Measurements from ENCODE around the gene GALNT11.

GALNT11 gene

DNA sequence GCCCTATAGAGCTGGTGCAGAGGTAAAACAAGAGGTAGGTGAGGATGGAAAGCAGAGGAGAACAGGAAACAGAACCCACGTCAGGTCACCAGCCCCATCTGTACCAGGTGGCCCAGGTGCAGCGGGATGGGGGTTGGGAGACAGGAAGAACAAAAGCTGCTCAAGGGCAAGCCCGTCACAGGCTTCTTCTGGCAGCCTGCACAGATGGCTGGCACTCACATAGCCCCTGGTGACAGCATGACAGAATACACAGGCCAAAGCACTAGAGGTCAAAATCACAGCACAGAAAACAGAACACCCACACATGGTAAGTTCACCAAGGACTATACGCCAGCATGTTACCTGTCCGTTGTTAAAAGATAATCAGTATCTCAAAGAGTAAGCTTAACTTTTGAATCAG is 126.8 kb downstream of the GALNT11 start:
- DNase-seq (ENCODE audit: low read depth), result no peak

GRCh38 chr7:152158801-152159587 is 133.5 kb downstream of the GALNT11 start:
- no peak for DNase-seq (ENCODE audit: low read depth)

DNA sequence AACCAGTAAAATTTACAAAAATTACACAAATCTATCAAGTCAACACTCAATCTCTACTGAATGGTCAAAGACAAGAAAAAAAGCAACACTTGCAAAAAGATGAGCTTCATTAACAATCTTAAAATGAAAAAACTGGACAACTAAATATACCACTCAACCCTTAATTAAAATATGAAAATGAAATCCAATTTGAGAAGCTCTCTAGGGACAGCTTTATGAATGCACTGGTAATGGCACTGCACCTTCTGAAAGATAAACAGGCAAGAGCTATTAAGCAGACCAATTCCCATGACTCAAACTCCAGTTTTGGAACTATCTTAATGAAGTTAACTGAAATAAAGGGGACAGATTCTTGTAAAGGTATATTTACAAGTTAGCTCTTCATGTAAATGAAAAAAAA is 135.7 kb downstream of the GALNT11 start:
- DNase-seq (ENCODE audit: low read depth), result no peak

GRCh38 chr7:152162287-152162686 is 136.8 kb downstream of the GALNT11 start:
- no peak for DNase-seq (ENCODE audit: low read depth)

Data from stimulated activated CD8-positive, alpha-beta memory T cell treated with anti-CD3 and anti-CD28 coated beads, Interleukin-15, amount 100 ng/mL, for 24 hours (primary cell).